MM.1S (cell line): Measurements from ENCODE around the gene SEL1L3.

ENCODE experiments used
- CTCF ChIP-seq: fragments of 300-600 bp; sonication (generic); IDR thresholded peaks from 2 replicates; pipeline ENCODE4 v1.5.1; 2016; ENCODE audit warnings: antibody characterized with exemption, low read length, mixed read lengths
- EZH2phosphoT487 ChIP-seq: fragments of 300-600 bp; sonication (generic); IDR thresholded peaks from 2 replicates; pipeline ENCODE4 v1.6.1; 2018; ENCODE audit warnings: antibody characterized with exemption, low read length

- TF ChIP-seq CTCF (peak; percentile 44), EZH2phosphoT487 (no peak)
Measured at GRCh38 chr4:25792200-25792791, 70.5 kb downstream of the SEL1L3 start.
